Activated CD8-positive, alpha-beta T cell treated with anti-CD3 and anti-CD28 coated beads, Interleukin-2, amount 10 ng/mL, durations not matched to agents 7 days and 5 days (primary cell): ENCODE results near the gene SEPTIN12. TPM values are rescaled to one million over a fixed set of nuclear protein-coding genes. Genes with fewer than 3 reads are reported as not detected.

Experiments
- ATAC-seq: fragments of 150-1000 bp; cut with Tn5 transposase; one replicate; pipeline ENCODE4 v1.10.0; 2021; ENCODE audit warnings: moderate library complexity
- CTCF ChIA-PET: fragments of 350-600 bp; sonication (Branson Sonifier 250); formaldehyde crosslinking; loops from one replicate; lab custom pipeline; 2021; ENCODE audit warnings: antibody characterized with exemption; lab: Charles Lee
- POLR2A ChIA-PET: fragments of 350-600 bp; sonication (Branson Sonifier 250); formaldehyde crosslinking; loops from one replicate; lab custom pipeline; 2021; ENCODE audit warnings: antibody characterized with exemption; lab: Charles Lee
- DNase-seq: peaks from one replicate; pipeline ENCODE4 v3.0.0-alpha.2; 2020
- H3K27ac Mint-ChIP-seq: one replicate; pipeline ENCODE4 v1.8.0; 2021; ENCODE audit warnings: mild to moderate bottlenecking, mixed read lengths
- H3K27me3 Mint-ChIP-seq: one replicate; pipeline ENCODE4 v1.8.0; 2021; ENCODE audit warnings: low read depth, mixed read lengths
- H3K36me3 Mint-ChIP-seq: one replicate; pipeline ENCODE4 v1.8.0; 2021; ENCODE audit warnings: low read depth, mixed read lengths
- H3K4me1 Mint-ChIP-seq: one replicate; pipeline ENCODE4 v1.8.0; 2021; ENCODE audit warnings: low read depth, mixed read lengths
- H3K4me3 Mint-ChIP-seq: one replicate; pipeline ENCODE4 v1.8.0; 2021; ENCODE audit warnings: mild to moderate bottlenecking, mixed read lengths
- H3K9me3 Mint-ChIP-seq: one replicate; pipeline ENCODE4 v1.8.0; 2022; ENCODE audit warnings: mixed read lengths; ENCODE audit not compliant: insufficient read depth
- total RNA-seq, 2 experiments: library from RNA; stranded (reverse); gene quantifications; one replicate each; pipeline ENCODE4 v1.2.3, GENCODE V29; 2021

Gene SEPTIN12
- total RNA-seq, 2 experiments from 2014 or later: not detected

DNA sequence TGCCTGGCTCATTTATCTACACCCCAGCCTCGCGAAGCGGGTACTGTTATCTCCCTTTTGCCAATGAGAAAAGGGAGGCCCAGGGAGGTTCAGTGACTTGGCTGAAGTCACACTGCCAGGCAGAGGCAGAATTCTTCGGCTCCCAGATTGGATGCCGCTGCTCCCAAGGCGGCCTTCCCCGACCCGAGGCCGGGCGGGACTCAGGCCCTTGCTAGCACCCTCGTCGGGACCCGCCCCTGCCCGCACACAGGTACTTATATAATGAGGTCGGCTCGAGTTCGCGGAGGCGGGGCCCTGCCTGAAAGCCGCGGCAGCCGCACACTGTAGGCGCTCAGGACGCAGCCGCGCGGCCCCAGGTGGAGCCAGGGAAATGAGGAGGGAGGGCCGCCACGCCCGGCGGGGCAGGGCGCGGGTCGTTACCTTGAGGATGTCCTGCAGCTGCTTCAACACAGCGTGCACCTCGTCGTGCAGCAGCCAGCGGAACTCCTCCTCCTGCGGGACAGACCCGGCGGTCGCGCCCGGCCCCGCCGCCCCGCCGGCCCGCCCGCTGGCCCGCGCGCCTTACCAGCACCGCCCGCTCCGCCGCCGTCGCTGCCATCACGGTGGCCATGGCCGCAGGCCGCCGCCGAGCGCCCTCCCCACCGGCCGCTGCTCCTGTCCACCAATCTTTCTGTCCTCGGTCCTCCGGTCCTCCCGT is 14.0 kb upstream of the SEPTIN12 start, which contains the start of gene ROGDI:
TSS of gene ROGDI (minus strand) at position 672 of the 697 bp plus-strand sequence. CDS start at position 610, 62 bp downstream.
- POLR2A ChIA-PET: interaction anchor here (0.6 to 2.9 kb wide), 4 partner anchors 25 to 195 kb away, joined by 3 to 11 read pairs (median 4); partner anchors contain the start of genes GLYR1, UBN1 and ZNF500
- Mint-ChIP-seq H3K4me3 (peak within 1 kb of the TSS; percentile 83), H3K27ac (peak within 1 kb of the TSS; percentile 78), H3K4me1 (peaks cover 26% of the 10 kb centered on the region), H3K36me3 (peaks cover 13% of the 10 kb centered on the region), H3K27me3 (no peaks in the 10 kb centered on the region), H3K9me3 (no peaks in the 10 kb centered on the region)
- DNase-seq: peak; percentile 90
- CTCF ChIA-PET: interaction anchor here (1.0 to 1.6 kb wide), 5 partner anchors 14 to 178 kb away, joined by 3 to 4 read pairs (median 3); partner anchors contain the start of genes ANKS3, DNAAF8 and MGRN1
- ATAC-seq: peak; percentile 79

DNA sequence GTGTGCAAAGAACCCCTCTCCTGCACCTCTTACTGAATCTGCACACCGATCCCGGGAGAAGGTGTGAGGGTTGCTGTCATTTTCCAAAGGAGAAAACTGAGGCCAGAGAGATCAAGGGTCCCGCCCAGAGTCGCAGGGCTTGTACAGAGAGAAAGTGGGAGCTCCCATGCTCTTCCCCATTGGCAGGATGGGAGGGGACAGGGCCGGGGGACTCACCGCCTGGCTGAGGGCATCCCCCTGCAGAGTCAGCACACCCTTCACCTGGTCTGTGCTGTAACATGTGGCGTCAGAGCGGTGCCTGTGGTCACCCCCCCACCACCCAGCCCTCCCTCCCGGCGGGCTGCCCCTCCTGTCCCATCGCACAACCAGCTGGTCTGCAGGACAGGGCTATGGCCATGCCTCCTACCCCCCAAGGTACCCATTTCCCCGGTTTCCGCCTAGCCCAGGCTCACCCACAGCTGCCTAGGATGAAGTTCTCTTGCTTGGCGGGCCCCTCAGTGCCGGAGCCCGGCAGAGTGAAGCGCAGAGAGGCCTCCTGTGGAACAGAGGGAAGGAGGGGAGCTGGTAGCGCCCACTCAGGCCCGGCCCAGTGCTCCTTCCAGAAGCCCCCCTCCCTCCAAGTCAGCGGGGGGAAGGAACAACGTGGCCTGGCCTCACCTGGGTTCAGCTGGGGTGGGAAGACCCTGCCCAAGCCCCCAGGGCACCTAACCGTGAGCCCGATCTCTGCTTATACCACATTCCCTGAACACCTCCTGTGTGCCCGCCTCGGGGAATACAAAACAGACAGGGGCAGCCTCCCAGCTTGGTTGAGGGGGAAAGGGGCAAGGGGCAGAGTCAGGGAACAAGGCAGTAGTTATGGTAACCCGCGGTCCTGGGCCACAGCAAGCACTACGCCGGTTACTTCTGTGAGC is 13.2 kb upstream of the SEPTIN12 start:
- Mint-ChIP-seq H3K27me3 (no peaks in the 10 kb centered on the region), H3K9me3 (no peaks in the 10 kb centered on the region), H3K27ac (peak overlapping the region; percentile 46), H3K36me3 (peaks cover 11% of the 10 kb centered on the region), H3K4me1 (peaks cover 26% of the 10 kb centered on the region), H3K4me3 (peak overlapping the region; percentile 78)
- ATAC-seq (no peak), DNase-seq (no peak)
- ChIA-PET POLR2A (interaction anchor here (1.7 to 2.9 kb wide), 2 partner anchors 34 to 46 kb away, joined by 5 to 11 read pairs; partner anchors contain the start of genes GLYR1, UBN1 and ZNF500), CTCF (interaction anchor here (1.5 to 1.6 kb wide), 3 partner anchors 67 to 137 kb away, joined by 3 to 4 read pairs (median 3); partner anchors contain the start of genes ANKS3 and DNAAF8)

DNA sequence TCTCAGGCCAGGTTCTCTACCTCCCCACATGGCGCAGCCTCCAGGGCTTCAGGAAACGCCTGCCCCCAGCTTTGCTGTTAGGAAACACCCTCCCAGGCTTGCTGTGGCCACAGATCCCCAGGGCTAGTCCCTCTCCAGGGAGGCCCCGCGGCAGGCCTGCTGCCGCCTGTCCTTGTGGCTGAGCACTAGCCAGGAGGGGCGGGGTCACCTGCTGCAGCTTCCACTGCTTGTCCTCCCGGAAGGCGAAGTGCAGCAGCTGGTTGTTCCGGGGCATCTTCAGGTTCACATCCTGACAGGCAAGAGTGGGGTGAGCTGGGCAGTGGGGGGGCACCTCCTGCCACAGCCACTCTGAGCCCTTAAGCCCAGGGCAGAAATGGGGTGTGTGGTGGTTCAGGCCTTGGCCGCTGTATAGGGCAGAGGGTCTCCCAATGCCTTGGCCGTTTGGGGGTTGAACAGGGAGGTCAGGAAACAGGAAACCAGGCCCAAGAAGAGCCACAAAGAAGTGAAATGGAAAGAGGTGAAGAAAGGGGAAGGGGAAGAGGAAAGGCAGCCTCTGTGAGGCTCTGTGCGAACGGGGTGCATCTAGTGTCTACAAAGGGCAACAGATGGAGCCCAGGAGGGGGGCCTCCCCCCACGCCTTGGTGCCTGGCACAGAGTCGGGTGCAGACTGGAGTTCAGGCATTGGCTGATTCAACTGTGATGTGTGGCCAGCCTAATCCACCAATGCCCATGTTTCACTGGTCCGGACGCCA is 12.3 kb upstream of the SEPTIN12 start:
- CTCF ChIA-PET: no interaction called here
- H3K27me3 Mint-ChIP-seq: no peaks in the 10 kb centered on the region
- H3K4me3 Mint-ChIP-seq: peak overlapping the region; percentile 34
- no peaks in the 10 kb centered on the region for H3K9me3 Mint-ChIP-seq
- H3K4me1 Mint-ChIP-seq: peaks cover 26% of the 10 kb centered on the region
- peaks cover 9% of the 10 kb centered on the region for H3K36me3 Mint-ChIP-seq
- ATAC-seq (no peak), DNase-seq (no peak)
- POLR2A ChIA-PET: interaction anchor here (2.9 kb wide), 1 partner anchor 33 kb away, joined by 11 read pairs; the partner anchor contains the start of gene ZNF500
- peak overlapping the region; percentile 39 for H3K27ac Mint-ChIP-seq

DNA sequence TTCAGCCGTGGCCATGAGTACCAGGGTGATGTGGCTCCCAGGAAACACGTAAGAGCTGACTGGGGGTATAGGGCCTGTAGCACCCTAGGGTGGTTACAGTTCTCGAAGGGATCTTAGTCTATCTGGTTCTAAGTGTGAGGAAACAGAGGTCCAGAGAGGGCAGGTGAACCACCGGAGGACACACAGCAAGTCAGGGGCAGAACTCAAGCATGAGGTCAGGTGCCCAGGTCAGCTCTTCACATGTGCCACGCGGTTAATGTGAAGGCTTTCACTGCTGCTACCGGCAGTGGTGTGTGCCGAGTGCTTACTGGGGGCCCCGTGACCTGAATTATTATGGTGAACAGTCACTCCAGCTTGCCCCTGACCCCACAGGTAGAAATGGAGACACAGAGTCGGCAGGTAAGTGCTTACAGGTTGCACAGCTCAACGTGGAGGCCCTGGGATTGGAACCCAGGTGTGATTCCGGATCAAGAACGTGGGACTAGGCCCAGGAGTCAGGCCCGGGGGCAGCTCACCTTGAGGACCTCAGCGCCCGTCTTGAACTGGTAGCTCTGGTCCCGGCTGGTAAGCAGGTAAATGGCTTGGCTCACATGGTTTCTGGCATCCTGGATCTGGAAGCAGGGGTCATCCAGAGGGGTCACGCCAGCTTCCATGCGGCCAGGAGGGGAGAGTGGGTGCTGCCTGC is 11.2 kb upstream of the SEPTIN12 start:
- no peak for ATAC-seq

DNA sequence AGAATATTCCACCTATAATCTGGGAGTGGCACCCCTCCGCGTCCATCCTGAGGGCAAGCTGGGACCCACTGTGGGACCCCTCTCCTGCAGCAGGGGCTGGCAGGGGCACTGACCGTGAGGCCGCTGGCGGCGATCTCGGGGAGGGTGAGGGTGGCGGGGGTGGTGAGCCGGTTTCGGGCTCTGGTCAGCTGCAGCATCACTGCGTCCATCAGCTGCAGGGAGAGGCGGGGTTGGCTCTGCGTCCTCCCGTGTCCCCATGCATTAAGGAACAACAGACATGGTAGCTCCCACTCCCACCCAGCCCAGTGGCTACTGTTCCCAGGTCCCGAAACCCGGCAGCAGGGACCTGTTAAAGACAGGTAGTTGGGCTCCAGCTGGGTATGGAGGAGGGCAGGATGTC is 10.3 kb upstream of the SEPTIN12 start:
- Mint-ChIP-seq H3K4me3 (no peak overlapping the region), H3K27me3 (no peaks in the 10 kb centered on the region), H3K27ac (peak overlapping the region; percentile 25), H3K9me3 (no peaks in the 10 kb centered on the region), H3K4me1 (peaks cover 22% of the 10 kb centered on the region), H3K36me3 (no peaks in the 10 kb centered on the region)
- CTCF ChIA-PET: no interaction called here
- POLR2A ChIA-PET: no interaction called here
- ATAC-seq (no peak), DNase-seq (no peak)

More for the DNA sequence above, 11.2 kb upstream of the SEPTIN12 start:
- POLR2A ChIA-PET: no interaction called here
- Mint-ChIP-seq H3K36me3 (peaks cover 4% of the 10 kb centered on the region), H3K4me3 (no peak overlapping the region), H3K27ac (peak overlapping the region; percentile 25), H3K4me1 (peaks cover 26% of the 10 kb centered on the region), H3K9me3 (no peaks in the 10 kb centered on the region), H3K27me3 (no peaks in the 10 kb centered on the region)
- CTCF ChIA-PET: no interaction called here
- DNase-seq: no peak

DNA sequence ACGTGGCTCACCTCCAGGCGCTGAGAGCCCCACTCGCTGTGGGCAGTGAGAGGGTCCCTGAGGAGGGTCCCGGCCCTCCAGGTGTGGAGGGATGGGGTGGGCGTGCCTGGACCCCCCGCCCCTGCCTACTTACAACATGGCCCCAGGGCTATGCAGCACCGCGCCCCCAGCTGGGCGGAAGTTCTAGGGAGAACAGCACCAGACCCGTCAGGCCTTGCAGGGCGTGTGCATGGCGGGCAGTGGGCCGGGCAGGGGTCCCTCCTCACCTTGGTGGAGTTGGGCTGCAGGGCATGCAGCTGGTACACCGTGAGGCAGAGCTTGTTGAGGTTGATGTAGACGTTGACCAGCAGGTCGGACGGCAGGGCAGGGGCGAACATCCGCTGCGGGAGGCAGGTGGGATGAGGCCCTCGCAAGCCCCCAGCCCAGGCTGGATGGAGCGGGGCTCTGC is 9.7 kb upstream of the SEPTIN12 start:
- Mint-ChIP-seq H3K36me3 (no peaks in the 10 kb centered on the region), H3K9me3 (no peaks in the 10 kb centered on the region), H3K4me1 (peaks cover 16% of the 10 kb centered on the region), H3K27ac (no peak overlapping the region), H3K4me3 (no peak overlapping the region), H3K27me3 (no peaks in the 10 kb centered on the region)
- ChIA-PET CTCF (no interaction called here), POLR2A (no interaction called here)
- ATAC-seq (no peak), DNase-seq (no peak)

DNA sequence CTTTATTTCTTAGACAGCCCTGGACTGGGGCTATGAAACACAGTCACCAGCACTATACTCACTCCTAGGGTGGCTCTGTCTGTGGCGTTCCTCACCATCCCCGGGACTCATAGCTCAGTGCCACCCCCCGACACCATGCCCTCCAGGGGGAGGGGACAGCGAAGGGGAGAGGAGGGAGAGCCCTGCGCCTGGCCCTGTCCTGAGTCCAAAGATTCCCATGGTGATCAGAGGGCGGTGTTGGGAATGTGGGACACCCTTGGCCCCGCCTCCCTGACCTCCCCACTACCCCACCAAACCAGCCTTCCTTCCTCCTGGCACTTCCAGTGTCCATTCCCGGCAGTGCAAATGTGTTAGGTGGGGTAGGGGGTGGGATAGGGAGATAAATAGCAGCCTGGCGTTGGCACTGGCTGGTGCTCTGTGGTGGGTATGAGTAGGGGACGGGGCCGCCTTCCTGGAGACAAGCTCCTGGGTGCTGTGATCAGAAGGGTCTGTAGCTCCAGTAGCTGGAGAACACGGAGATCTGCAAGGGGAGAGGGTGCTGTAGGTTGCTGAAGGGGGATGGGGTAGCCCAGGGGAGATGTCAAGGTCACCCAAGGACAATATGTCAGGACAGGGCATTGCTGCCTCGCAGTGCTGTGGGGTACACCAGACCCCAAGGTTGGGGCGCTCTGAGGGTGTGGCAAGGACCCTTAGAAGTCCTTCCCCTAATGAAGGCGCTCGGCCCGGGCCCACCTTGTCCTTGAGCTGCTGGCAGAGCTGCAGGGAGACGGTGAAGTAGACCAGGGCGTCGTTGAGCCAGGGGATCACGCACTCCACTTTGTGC is 9.0 kb upstream of the SEPTIN12 start:
- ChIA-PET POLR2A (no interaction called here), CTCF (no interaction called here)
- Mint-ChIP-seq H3K27ac (no peak overlapping the region), H3K36me3 (no peaks in the 10 kb centered on the region), H3K4me1 (peaks cover 16% of the 10 kb centered on the region), H3K4me3 (no peak overlapping the region), H3K27me3 (no peaks in the 10 kb centered on the region), H3K9me3 (no peaks in the 10 kb centered on the region)
- no peak for DNase-seq
- no peak for ATAC-seq

DNA sequence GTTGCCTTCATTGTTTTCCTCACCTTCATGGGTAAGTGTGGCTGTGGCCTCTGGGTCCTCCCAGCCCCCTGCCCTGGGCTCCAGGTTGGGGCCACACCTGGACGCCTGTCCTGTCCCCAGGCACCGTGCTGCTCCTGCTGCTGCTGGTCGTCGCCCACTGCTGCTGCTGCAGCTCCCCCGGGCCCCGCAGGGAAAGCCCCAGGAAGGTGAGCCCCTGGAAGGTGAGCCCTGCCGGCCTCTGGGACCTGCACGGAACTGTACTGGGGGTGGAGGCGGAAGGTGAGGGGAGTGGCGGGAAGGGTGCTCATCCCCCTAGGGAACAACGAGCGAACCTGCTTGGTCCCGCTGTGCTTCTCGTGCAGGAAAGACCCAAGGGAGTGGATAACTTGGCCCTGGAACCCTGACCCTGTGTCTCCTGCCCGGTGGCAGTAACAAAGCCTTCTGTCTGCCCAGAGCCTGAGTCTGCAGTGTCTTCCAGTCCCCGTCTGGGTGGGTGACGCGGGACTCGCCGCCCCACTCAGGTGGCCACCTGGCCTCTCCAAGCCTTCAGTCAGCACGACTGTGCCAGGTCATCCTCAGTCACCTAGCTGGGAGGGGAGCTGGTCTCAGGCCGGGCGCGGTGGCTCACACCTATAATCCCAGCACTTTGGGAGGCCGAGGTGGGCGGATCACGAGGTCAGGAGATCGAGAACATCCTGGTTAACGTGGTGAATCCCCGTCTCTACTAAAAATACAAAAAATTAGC is 7.9 kb upstream of the SEPTIN12 start:
- DNase-seq (no peak), ATAC-seq (no peak)
- no peaks in the 10 kb centered on the region for H3K36me3 Mint-ChIP-seq
- H3K4me3 Mint-ChIP-seq: no peak overlapping the region
- no peaks in the 10 kb centered on the region for H3K27me3 Mint-ChIP-seq
- H3K9me3 Mint-ChIP-seq: no peaks in the 10 kb centered on the region
- CTCF ChIA-PET: no interaction called here
- no peak overlapping the region for H3K27ac Mint-ChIP-seq
- POLR2A ChIA-PET: no interaction called here
- peaks cover 12% of the 10 kb centered on the region for H3K4me1 Mint-ChIP-seq

DNA sequence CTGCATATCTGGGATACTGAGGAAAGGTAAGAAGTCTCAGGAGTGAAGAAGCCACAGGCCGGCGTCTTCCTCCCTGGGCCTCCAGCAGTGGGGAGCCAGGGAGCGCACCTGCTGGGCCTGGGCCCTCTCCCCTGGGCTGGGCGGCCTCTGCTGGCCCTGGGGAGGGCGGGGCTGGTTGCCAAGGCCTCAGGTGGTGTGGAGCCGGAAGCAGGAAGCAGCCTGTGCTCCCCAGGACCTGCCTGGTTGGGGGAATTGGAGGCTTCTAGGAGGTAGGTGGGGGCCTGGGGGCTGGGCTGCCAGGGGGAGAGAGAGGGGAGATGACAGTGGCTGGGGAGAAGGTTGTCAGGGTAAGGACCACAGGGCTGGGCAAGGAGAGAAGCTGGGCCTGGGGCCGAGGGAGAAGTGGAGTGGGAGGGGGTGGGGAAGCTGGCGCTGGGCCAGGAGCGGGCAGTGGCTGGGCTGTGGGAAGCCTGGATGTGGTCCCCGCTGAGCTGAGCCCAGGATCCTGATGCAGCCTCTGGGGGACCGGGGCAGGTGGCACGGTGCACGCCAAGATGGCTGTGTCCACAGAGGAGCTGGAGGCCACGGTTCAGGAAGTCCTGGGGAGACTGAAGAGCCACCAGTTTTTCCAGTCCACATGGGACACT is 7.2 kb upstream of the SEPTIN12 start, which contains the start of gene SMIM22:
TSS of gene SMIM22 (plus strand) at position 189 of the 647 bp plus-strand sequence. CDS start at position 555, 366 bp downstream.
- ATAC-seq (no peak), DNase-seq (no peak)
- H3K9me3 Mint-ChIP-seq: no peaks in the 10 kb centered on the region
- ChIA-PET POLR2A (no interaction called here), CTCF (no interaction called here)
- H3K27ac Mint-ChIP-seq: no peak within 1 kb of the TSS
- H3K4me1 Mint-ChIP-seq: peaks cover 8% of the 10 kb centered on the region
- no peaks in the 10 kb centered on the region for H3K36me3 Mint-ChIP-seq
- H3K4me3 Mint-ChIP-seq: no peak within 1 kb of the TSS
- no peaks in the 10 kb centered on the region for H3K27me3 Mint-ChIP-seq
